Measurements from ENCODE around the gene GPS1. TPM values are rescaled to one million over a fixed set of nuclear protein-coding genes. Genes with fewer than 3 reads are reported as not detected.

Gene GPS1
- polyA plus RNA-seq, 1 donor: 102 TPM

DNA sequence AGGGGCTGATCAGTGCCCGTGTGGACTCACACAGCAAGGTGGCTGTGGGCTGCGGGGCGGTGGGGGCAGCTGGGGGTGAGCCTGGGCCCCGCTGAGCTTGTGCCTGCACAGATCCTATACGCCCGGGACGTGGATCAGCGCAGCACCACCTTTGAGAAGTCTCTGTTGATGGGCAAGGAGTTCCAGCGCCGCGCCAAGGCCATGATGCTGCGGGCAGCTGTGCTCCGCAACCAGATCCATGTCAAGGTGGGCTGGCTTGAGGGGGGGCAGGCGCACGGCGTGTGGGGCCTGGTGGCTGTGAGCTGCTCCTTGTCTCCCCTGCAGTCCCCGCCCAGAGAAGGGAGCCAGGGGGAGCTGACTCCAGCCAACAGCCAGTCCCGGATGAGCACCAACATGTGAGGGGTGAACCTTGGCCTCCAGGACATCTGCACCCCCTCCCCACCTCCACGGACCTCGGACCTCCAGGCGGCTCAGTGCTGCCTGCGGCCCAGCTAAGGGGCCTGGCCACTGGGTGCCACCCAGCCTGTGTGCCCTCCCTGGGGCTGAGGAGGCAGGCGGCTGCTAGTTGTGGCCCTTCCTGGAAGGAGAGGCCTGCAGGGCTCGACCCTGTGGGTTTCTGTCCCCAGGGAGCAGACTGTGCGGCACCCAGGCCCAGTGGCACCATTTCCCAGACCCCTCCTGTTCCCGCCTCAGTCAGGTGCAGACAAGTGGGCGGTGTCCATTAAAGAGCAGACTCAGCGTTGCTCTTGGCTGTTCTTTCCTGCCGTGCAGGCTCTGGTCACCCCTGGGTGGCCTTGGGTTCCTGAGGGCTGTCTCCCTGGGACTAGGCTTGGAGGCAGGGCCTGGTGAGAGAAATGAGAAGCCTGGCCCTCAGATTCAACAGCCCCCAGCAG is 5.3 kb downstream of the GPS1 start:
- DNase-seq: no peak

- no peak for DNase-seq
Observed at GRCh38 chr17:82058230-82058854, 6.6 kb downstream of the GPS1 start.

DNA sequence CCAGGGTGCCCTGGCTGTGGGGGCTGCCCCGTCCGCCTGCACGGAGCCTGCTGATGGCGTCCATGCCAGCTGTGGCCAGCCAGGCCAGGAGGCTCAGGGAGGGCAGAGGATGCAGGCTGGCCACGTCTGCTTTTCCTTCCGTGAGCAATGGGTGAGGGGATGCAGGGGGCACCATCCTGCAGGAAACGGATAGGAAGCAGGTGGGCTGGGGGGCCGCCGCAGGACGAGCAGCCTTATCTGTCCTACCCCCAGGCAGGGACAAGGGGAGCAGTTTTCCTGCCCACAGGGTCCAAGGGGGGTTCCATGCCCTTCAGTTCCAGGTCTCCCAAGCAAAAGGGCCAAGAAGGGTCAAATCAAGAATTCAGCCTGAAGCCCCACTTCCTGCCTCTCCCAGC is 7.2 kb downstream of the GPS1 start:
- DNase-seq: no peak

GRCh38 chr17:82059272-82060000 is 7.7 kb downstream of the GPS1 start:
- DNase-seq: no peak

GRCh38 chr17:82060001-82060380 is 8.3 kb downstream of the GPS1 start:
- DNase-seq: no peak

GRCh38 chr17:82060614-82061013 is 8.9 kb downstream of the GPS1 start:
- DNase-seq: no peak

- DNase-seq: no peak
Observed at GRCh38 chr17:82061047-82061925, 9.6 kb downstream of the GPS1 start.

- no peak for DNase-seq
Observed at GRCh38 chr17:82062076-82062983, 10.6 kb downstream of the GPS1 start.

- DNase-seq: no peak
Observed at GRCh38 chr17:82062984-82063368, 11.3 kb downstream of the GPS1 start.

- no peak for DNase-seq
Observed at GRCh38 chr17:82063424-82064415, 12.0 kb downstream of the GPS1 start.

- DNase-seq: no peak
Observed at GRCh38 chr17:82064433-82065192, 12.9 kb downstream of the GPS1 start.

- DNase-seq: no peak
Observed at GRCh38 chr17:82065193-82065637, 13.5 kb downstream of the GPS1 start.

GRCh38 chr17:82065638-82066303 is 14.1 kb downstream of the GPS1 start, which contains the start of gene DUS1L:
TSS of gene DUS1L (minus strand) at chr17:82065804. CDS start at chr17:82065059, 745 bp downstream.
- DNase-seq: peak; percentile 46

GRCh38 chr17:82070611-82071010 is 18.9 kb downstream of the GPS1 start:
- no peak for DNase-seq

DNA sequence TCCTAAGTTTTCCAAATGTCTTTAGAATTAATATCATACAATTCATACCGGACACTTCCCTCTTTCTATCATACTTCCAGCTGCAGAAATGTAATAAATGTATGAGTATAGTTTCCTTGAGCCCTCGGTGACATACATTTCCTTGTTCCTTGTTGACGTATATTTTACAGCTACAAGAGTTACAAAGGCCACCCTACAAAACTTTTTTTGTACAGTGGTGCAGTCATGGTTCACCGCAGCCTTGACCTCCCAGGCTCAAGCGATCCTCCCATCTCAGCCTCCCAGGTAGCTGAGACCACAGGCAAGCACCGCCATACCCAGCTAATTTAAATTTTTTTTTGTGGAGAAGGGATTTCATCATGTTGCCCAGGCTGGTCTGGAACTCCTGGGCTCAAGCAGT is 21.1 kb downstream of the GPS1 start:
- DNase-seq: no peak

GRCh38 chr17:82073446-82073845 is 21.7 kb downstream of the GPS1 start:
- DNase-seq: no peak

DNA sequence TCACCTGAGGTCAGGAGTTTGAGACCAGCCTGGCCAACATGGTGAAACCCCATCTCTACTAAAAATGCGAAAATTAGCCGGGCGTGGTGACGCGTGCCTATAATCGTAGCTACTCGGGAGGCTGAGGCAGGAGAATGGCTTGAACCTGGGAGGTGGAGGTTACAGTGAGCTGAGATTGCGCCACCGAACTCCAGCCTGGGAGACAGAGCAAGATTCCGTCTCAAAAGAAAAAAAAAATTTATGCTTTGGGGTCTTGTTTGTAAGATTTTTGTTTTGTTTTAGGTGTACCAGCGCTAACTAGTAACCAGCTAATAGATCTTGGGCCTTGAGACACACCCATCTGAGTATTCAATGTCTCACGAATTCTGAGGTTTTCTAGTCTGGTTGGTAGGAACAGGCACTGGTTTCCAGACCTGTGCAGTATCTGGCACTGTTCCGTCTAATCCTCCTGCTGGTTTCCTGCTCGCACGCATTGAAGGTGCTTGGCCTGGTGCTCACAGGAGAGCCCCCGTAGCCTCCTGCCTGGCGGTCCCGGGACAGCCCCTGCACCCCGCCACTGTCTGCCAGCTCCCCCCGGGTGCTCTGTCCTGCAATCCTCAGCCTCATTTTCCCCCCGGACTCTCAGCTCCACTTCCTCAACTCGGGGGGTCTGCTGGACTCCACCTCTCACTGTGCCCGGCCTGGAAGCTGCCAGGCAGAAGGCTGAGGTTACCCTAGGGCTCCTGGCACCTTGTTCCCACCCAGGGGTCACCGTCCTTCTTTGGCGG is 24.5 kb downstream of the GPS1 start:
- no peak for DNase-seq

All from left kidney (tissue), 2 donors.